Measurements from ENCODE around the gene PDE6G. TPM values are rescaled to one million over a fixed set of nuclear protein-coding genes. Genes with fewer than 3 reads are reported as not detected.
A peak's percentile ranks its signal among the peaks of the same experiment; 100 is the strongest.

PDE6G gene
- total RNA-seq, 3 donors from 2014 or later = 1.9 TPM; not detected in 2

GRCh38 chr17:81672954-81673353 is 16.6 kb upstream of the PDE6G start:
- Histone ChIP-seq H3K27me3 (no peaks in the 10 kb centered on the region), H3K27ac (no peak overlapping the region), H3K9me3 (no peaks in the 10 kb centered on the region), H3K36me3 (no peaks in the 10 kb centered on the region), H3K4me1 (no peaks in the 10 kb centered on the region), H3K4me3 (no peak overlapping the region)
- intact Hi-C loops (cut with DNase I; ENCODE audit: low total_unique reads) = no loop called here
- no peak for TF ChIP-seq CTCF (IDR thresholded peaks at IDR 0.05)
- no peak for TF ChIP-seq POLR2A (IDR thresholded peaks at IDR 0.05)
- no peak for TF ChIP-seq POLR2AphosphoS5 (IDR thresholded peaks at IDR 0.05)
- DNase-seq (ENCODE audit: low spot score in 2 of 2) = no peak

- H3K27ac ChIP-seq = no peak overlapping the region
- no peaks in the 10 kb centered on the region for H3K9me3 ChIP-seq
- no peaks in the 10 kb centered on the region for H3K27me3 ChIP-seq
- DNase-seq (ENCODE audit: low spot score in 2 of 2) = no peak
- peaks cover 0 to 4% of the 10 kb centered on the region in 2 donors for H3K4me1 ChIP-seq
- no peak overlapping the region for H3K4me3 ChIP-seq
- TF ChIP-seq POLR2AphosphoS5 (IDR thresholded peaks at IDR 0.05) (no peak), POLR2A (IDR thresholded peaks at IDR 0.05) (no peak), CTCF (IDR thresholded peaks at IDR 0.05) (no peak)
- no peaks in the 10 kb centered on the region for H3K36me3 ChIP-seq
- intact Hi-C loops (cut with DNase I; ENCODE audit: low total_unique reads) = no loop called here
Measured at GRCh38 chr17:81672504-81672903, 16.2 kb upstream of the PDE6G start.

GRCh38 chr17:81667754-81668153 is 11.4 kb upstream of the PDE6G start:
- intact Hi-C loops (cut with DNase I; ENCODE audit: low total_unique reads) = no loop called here
- Histone ChIP-seq H3K9me3 (no peaks in the 10 kb centered on the region), H3K4me3 (peak overlapping the region; percentile 78 to 99 (median 98)), H3K4me1 (peaks cover 0 to 13% of the 10 kb centered on the region in 2 donors), H3K36me3 (no peaks in the 10 kb centered on the region), H3K27ac (no peak overlapping the region), H3K27me3 (no peaks in the 10 kb centered on the region)
- no peak for DNase-seq (ENCODE audit: low spot score in 2 of 2)
- no peak for TF ChIP-seq CTCF (IDR thresholded peaks at IDR 0.05)
- no peak for TF ChIP-seq POLR2A (IDR thresholded peaks at IDR 0.05)
- TF ChIP-seq POLR2AphosphoS5 (IDR thresholded peaks at IDR 0.05) = no peak

- intact Hi-C loops (cut with DNase I; ENCODE audit: low total_unique reads) = no loop called here
- DNase-seq (ENCODE audit: low spot score in 2 of 2) = peak; percentile 93 to 96
- no peaks in the 10 kb centered on the region for H3K9me3 ChIP-seq
- peaks cover 0 to 13% of the 10 kb centered on the region in 2 donors for H3K4me1 ChIP-seq
- H3K27ac ChIP-seq = peak within 1 kb of the TSS; percentile 91 to 93
- TF ChIP-seq CTCF (IDR thresholded peaks at IDR 0.05) (no peak), POLR2AphosphoS5 (IDR thresholded peaks at IDR 0.05) (peak; percentile 79 to 96 (median 93)), POLR2A (IDR thresholded peaks at IDR 0.05) (peak; percentile 79)
- H3K36me3 ChIP-seq = no peaks in the 10 kb centered on the region
- H3K27me3 ChIP-seq = no peaks in the 10 kb centered on the region
- H3K4me3 ChIP-seq = peak within 1 kb of the TSS; percentile 78 to 99 (median 98)
Measured at GRCh38 chr17:81666342-81667191, 10.2 kb upstream of the PDE6G start, which contains the start of the genes CCDC137 and OXLD1. Gene CCDC137 (plus strand): TSS chr17:81666737. CDS start chr17:81666767, 30 bp downstream. Gene OXLD1 (minus strand): TSS chr17:81666605. CDS start chr17:81666577, 28 bp downstream.

GRCh38 chr17:81666092-81666341 is 9.7 kb upstream of the PDE6G start:
- intact Hi-C loops (cut with DNase I; ENCODE audit: low total_unique reads) = no loop called here
- DNase-seq (ENCODE audit: low spot score in 2 of 2) = no peak
- Histone ChIP-seq H3K27ac (peak overlapping the region; percentile 91 to 93), H3K9me3 (no peaks in the 10 kb centered on the region), H3K36me3 (no peaks in the 10 kb centered on the region), H3K4me3 (peak overlapping the region; percentile 78 to 99 (median 98)), H3K27me3 (no peaks in the 10 kb centered on the region), H3K4me1 (peaks cover 0 to 13% of the 10 kb centered on the region in 2 donors)
- TF ChIP-seq POLR2AphosphoS5 (IDR thresholded peaks at IDR 0.05) (no peak), CTCF (IDR thresholded peaks at IDR 0.05) (no peak), POLR2A (IDR thresholded peaks at IDR 0.05) (no peak)

All from breast epithelium (tissue), 4 donors.